ENCODE results near the gene DZIP1L. TPM values are rescaled to one million over a fixed set of nuclear protein-coding genes. Genes with fewer than 3 reads are reported as not detected.

The DZIP1L gene
- total and polyA plus RNA-seq, 2 donors (not counting 3 experiments of a cell fraction or from before 2014, with no cell fraction given) = 3.0 to 17.9 TPM

GRCh38 chr3:138105598-138105997 lies 9.8 kb downstream of the DZIP1L start:
- TF ChIP-seq POLR2AphosphoS5 (IDR thresholded peaks at IDR 0.05; ENCODE audit: insufficient read depth, low read depth, low read length) (no peak), FOS (IDR thresholded peaks at IDR 0.05; ENCODE audit: borderline replicate concordance, insufficient read depth, low read length) (no peak), CTCF (IDR thresholded peaks at IDR 0.05; ENCODE audit: extremely low read depth in 1 of 2, insufficient read depth in 1 of 2, low read depth in 1 of 2, low read length in 2 of 2) (no peak), POLR2A (IDR thresholded peaks at IDR 0.05; ENCODE audit: low read depth, low read length) (no peak), EZH2 (IDR thresholded peaks at IDR 0.05; ENCODE audit: borderline replicate concordance, low read depth, low read length, severe bottlenecking) (no peak), MAX (IDR thresholded peaks at IDR 0.05; ENCODE audit: insufficient read depth, insufficient read length) (no peak), MYC (IDR thresholded peaks at IDR 0.05; ENCODE audit: low read depth, low read length) (no peak), GATA2 (IDR thresholded peaks at IDR 0.05; ENCODE audit: insufficient read depth, insufficient read length, low read depth, low read length) (no peak), JUN (IDR thresholded peaks at IDR 0.05; ENCODE audit: borderline replicate concordance, insufficient read depth, insufficient read length, low read depth) (no peak)
- CTCF ChIA-PET = no interaction called here
- POLR2A ChIA-PET = no interaction called here
- no peaks in the 10 kb centered on the region for H4K20me1 ChIP-seq (replicated peaks; ENCODE audit: control insufficient read depth, extremely low read depth, insufficient read depth, low read length)
- H3K36me3 ChIP-seq (ENCODE audit: control insufficient read depth in 2 of 2, extremely low read depth in 1 of 2, insufficient read depth in 2 of 2, low read length in 2 of 2) = no peaks in the 10 kb centered on the region
- H3K79me2 ChIP-seq (ENCODE audit: control insufficient read depth, insufficient read depth, low read length) = no peaks in the 10 kb centered on the region
- H3K4me1 ChIP-seq (ENCODE audit: control insufficient read depth, extremely low read depth, insufficient read depth, low read length) = no peaks in the 10 kb centered on the region
- H3K9me1 ChIP-seq (replicated peaks; ENCODE audit: control insufficient read depth, extremely low read depth, insufficient read depth, low read length) = no peaks in the 10 kb centered on the region
- H3K9me3 ChIP-seq (replicated peaks; ENCODE audit: control insufficient read depth, insufficient read depth, low read length) = no peaks in the 10 kb centered on the region
- H3K27ac ChIP-seq (ENCODE audit: insufficient read depth, low read depth, low read length) = no peak overlapping the region
- intact Hi-C loops (cut with micrococcal nuclease) = no loop called here
- no TSS peak for BruUV-seq (replicated peaks)
- H3K4me2 ChIP-seq (ENCODE audit: insufficient read depth, low read length) = no peak overlapping the region
- H2AFZ ChIP-seq (ENCODE audit: low read depth, low read length) = no peak overlapping the region
- DNase-seq (ENCODE audit: low read depth, low spot score) = no peak
- H3K27me3 ChIP-seq (ENCODE audit: control insufficient read depth in 2 of 2, insufficient read depth in 2 of 2, low read length in 2 of 2) = no peaks in the 10 kb centered on the region
- no peak overlapping the region for H3K9ac ChIP-seq (replicated peaks; ENCODE audit: extremely low read depth, insufficient read depth, low read length)
- dilution Hi-C loops (cut with MboI; ENCODE audit: extremely low pct_ligation_motif_present, low sequenced_read_pairs) = no loop called here
- FAIRE-seq = no peak
- no peak overlapping the region for H3K4me3 ChIP-seq (replicated peaks in 1 of 3; ENCODE audit: insufficient read depth in 1 of 3, low read depth in 1 of 3, low read length in 3 of 3)

All from endothelial cell of umbilical vein (primary cell).